DND-41 (cell line): ENCODE measurements around the gene TSPEAR.
"Not testable (repeated sequence)": the region's sequence is repeated elsewhere in the genome, so short reads cannot be mapped to it uniquely, and the experiment has no call there.

Experiments used
- ATAC-seq: fragments of 200-7000 bp; cut with Tn5 transposase; 3 replicates; pipeline ENCODE4 v1.9.1; 2021; ENCODE audit warnings: low read depth; ENCODE audit not compliant: insufficient read depth
- DNase-seq: peaks from one replicate; pipeline ENCODE4 v3.0.0-alpha.2; 2020
- H2AFZ ChIP-seq: 2 replicates; pipeline ENCODE4 v1.6.0; 2012; ENCODE audit warnings: low read depth, low read length
- H3K27ac ChIP-seq: 2 replicates; pipeline ENCODE4 v1.5.1; 2012; ENCODE audit warnings: low read length, inconsistent platforms
- H3K27me3 ChIP-seq: fragments of 200-600 bp; sonication (generic); 2 replicates; pipeline ENCODE4 v1.6.0; 2012; ENCODE audit warnings: low read length, mild to moderate bottlenecking, inconsistent platforms; ENCODE audit not compliant: insufficient read depth, poor library complexity
- H3K36me3 ChIP-seq: 2 replicates; pipeline ENCODE4 v1.5.1; 2012; ENCODE audit warnings: low read length, inconsistent platforms; ENCODE audit not compliant: insufficient read depth
- H3K4me1 ChIP-seq: 2 replicates; pipeline ENCODE4 v1.5.1; 2012; ENCODE audit warnings: mild to moderate bottlenecking, low read length; ENCODE audit not compliant: insufficient read depth
- H3K4me2 ChIP-seq: 2 replicates; pipeline ENCODE4 v1.6.0; 2012; ENCODE audit warnings: mild to moderate bottlenecking, moderate library complexity, low read length, inconsistent platforms; ENCODE audit not compliant: insufficient read depth
- H3K4me3 ChIP-seq, 2 experiments: fragments of 200-600 bp in 1 of 2; shearing (Covaris generic) in 1 of 2; 2 replicates each; pipeline ENCODE4 v1.5.1; 2012 to 2016; ENCODE audit warnings: inconsistent platforms in 2 of 2, low read length in 2 of 2, mild to moderate bottlenecking in 2 of 2, low read depth in 1 of 2, moderate library complexity in 1 of 2
- H3K79me2 ChIP-seq: 2 replicates; pipeline ENCODE4 v1.6.0; 2012; ENCODE audit warnings: low read length, inconsistent platforms; ENCODE audit not compliant: insufficient read depth
- H3K9ac ChIP-seq: 2 replicates; pipeline ENCODE4 v1.6.0; 2012; ENCODE audit warnings: low read depth, mild to moderate bottlenecking, inconsistent platforms, low read length, moderate library complexity
- H3K9me3 ChIP-seq: 2 replicates; pipeline ENCODE4 v1.5.1; 2012; ENCODE audit warnings: low read length, moderate library complexity, mild to moderate bottlenecking, inconsistent platforms; ENCODE audit not compliant: insufficient read depth, severe bottlenecking
- H4K20me1 ChIP-seq: 2 replicates; pipeline ENCODE4 v1.6.0; 2012; ENCODE audit warnings: low read length; ENCODE audit not compliant: insufficient read depth
- EZH2 ChIP-seq: IDR thresholded peaks from 3 replicates; pipeline ENCODE4 v1.6.1; 2012; ENCODE audit warnings: borderline replicate concordance, low read depth, mild to moderate bottlenecking, moderate library complexity, low read length, inconsistent platforms; ENCODE audit not compliant: severe bottlenecking
- TF ChIP-seq, protein P1 (sequence below): IDR thresholded peaks from 2 replicates; pipeline ENCODE4 v1.5.1; 2012; ENCODE audit warnings: borderline replicate concordance, low read length, moderate library complexity, mild to moderate bottlenecking; ENCODE audit not compliant: poor library complexity, severe bottlenecking; ENCODE audit errors: extremely low read depth

Gene TSPEAR

DNA sequence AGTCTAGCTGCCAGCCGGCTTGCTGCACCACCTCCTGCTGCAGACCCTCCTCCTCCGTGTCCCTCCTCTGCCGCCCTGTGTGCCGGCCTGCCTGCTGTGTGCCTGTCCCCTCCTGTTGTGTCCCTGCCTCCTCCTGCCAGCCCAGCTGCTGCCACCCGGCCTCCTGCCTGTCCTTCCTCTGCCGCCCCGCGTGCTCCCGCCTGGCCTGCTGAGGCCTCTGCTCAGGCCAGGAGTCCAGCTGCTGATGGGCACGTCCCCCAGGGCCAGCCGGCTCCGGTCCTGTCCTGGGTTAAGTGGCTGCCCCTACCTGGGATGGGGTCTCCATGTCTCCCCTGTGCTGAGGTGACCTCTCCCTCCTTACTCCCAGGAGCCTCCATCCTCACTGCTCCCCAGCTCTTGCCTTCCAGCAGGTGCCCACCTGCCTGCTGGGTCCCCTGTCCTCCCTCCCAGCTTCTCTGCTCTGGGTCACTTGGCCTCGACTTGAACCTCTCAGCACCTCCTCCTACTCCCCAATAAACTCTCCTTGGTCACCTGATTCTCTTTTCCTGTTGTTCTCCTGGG lies 98.6 kb downstream of the TSPEAR start:
- ATAC-seq (no peak), DNase-seq (no peak)
- Histone ChIP-seq H3K4me2 (no peak overlapping the region), H3K79me2 (no peaks in the 10 kb centered on the region), H3K9ac (no peak overlapping the region), H3K4me3 (no peak overlapping the region), H3K4me1 (no peaks in the 10 kb centered on the region), H3K27ac (no peak overlapping the region), H2AFZ (no peak overlapping the region), H4K20me1 (no peaks in the 10 kb centered on the region), H3K9me3 (peaks cover 21% of the 10 kb centered on the region), H3K36me3 (no peaks in the 10 kb centered on the region), H3K27me3 (no peaks in the 10 kb centered on the region)
- no peak for TF ChIP-seq EZH2
- TF ChIP-seq, protein P1, sequence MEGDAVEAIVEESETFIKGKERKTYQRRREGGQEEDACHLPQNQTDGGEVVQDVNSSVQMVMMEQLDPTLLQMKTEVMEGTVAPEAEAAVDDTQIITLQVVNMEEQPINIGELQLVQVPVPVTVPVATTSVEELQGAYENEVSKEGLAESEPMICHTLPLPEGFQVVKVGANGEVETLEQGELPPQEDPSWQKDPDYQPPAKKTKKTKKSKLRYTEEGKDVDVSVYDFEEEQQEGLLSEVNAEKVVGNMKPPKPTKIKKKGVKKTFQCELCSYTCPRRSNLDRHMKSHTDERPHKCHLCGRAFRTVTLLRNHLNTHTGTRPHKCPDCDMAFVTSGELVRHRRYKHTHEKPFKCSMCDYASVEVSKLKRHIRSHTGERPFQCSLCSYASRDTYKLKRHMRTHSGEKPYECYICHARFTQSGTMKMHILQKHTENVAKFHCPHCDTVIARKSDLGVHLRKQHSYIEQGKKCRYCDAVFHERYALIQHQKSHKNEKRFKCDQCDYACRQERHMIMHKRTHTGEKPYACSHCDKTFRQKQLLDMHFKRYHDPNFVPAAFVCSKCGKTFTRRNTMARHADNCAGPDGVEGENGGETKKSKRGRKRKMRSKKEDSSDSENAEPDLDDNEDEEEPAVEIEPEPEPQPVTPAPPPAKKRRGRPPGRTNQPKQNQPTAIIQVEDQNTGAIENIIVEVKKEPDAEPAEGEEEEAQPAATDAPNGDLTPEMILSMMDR, result no peak

DNA sequence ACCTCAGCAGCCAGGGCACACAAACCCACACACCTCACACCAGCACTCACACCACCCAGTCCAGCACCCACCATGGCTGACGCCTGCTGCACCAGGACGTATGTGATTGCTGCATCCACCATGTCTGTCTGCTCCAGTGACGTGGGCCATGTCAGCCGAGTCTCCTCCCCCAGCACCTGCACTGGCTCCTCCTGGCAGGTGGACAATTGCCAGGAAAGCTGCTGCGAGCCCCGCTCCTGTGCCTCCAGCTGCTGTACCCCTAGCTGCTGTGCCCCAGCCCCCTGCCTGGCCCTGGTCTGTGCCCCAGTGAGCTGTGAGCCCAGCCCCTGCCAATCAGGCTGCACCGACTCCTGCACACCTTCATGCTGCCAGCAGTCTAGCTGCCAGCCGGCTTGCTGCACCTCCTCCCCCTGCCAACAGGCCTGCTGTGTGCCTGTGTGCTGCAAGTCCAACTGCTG lies 99.3 kb downstream of the TSPEAR start, which contains the start of gene KRTAP10-8:
TSS of gene KRTAP10-8 (plus strand) at position 51 of the 458 bp plus-strand sequence. CDS start at position 73, 22 bp downstream.
- DNase-seq (no peak), ATAC-seq (no peak)
- H3K9ac ChIP-seq, result no peak within 1 kb of the TSS
- H2AFZ ChIP-seq, result no peak within 1 kb of the TSS
- H3K79me2 ChIP-seq, result no peaks in the 10 kb centered on the region
- H3K4me2 ChIP-seq, result no peak within 1 kb of the TSS
- no peaks in the 10 kb centered on the region for H3K36me3 ChIP-seq
- no peak for TF ChIP-seq EZH2
- TF ChIP-seq, protein P1, result no peak
- H4K20me1 ChIP-seq, result no peaks in the 10 kb centered on the region
- H3K4me1 ChIP-seq, result no peaks in the 10 kb centered on the region
- no peaks in the 10 kb centered on the region for H3K27me3 ChIP-seq
- H3K4me3 ChIP-seq, result no peak within 1 kb of the TSS
- H3K9me3 ChIP-seq, result peaks cover 21% of the 10 kb centered on the region
- no peak within 1 kb of the TSS for H3K27ac ChIP-seq

DNA sequence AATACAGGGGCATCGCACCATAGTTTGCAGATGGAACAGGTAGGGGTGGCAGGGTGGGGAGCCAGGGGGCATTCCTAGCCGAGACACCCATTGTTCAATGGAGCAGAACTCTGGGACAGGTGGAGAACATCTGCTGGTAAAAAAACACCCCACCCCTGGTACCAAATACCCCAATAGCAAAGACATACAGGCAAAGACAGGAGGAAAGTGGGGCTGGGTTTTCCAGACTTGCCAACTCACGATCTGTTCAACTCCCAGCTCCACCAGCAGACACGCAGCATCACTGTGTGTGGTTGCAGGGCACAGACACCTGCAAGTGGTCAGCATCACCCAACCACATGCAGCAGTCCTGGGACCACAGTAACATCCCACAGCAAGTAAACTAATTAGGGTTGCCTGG lies 99.8 kb downstream of the TSPEAR start:
- Histone ChIP-seq H3K4me2 (no peak overlapping the region), H2AFZ (no peak overlapping the region), H4K20me1 (no peaks in the 10 kb centered on the region), H3K27ac (no peak overlapping the region), H3K9me3 (peaks cover 21% of the 10 kb centered on the region), H3K9ac (no peak overlapping the region), H3K36me3 (no peaks in the 10 kb centered on the region), H3K4me3 (no peak overlapping the region), H3K4me1 (no peaks in the 10 kb centered on the region), H3K79me2 (no peaks in the 10 kb centered on the region), H3K27me3 (no peaks in the 10 kb centered on the region)
- TF ChIP-seq, protein P1, result no peak
- no peak for TF ChIP-seq EZH2
- DNase-seq (no peak), ATAC-seq (no peak)

DNA sequence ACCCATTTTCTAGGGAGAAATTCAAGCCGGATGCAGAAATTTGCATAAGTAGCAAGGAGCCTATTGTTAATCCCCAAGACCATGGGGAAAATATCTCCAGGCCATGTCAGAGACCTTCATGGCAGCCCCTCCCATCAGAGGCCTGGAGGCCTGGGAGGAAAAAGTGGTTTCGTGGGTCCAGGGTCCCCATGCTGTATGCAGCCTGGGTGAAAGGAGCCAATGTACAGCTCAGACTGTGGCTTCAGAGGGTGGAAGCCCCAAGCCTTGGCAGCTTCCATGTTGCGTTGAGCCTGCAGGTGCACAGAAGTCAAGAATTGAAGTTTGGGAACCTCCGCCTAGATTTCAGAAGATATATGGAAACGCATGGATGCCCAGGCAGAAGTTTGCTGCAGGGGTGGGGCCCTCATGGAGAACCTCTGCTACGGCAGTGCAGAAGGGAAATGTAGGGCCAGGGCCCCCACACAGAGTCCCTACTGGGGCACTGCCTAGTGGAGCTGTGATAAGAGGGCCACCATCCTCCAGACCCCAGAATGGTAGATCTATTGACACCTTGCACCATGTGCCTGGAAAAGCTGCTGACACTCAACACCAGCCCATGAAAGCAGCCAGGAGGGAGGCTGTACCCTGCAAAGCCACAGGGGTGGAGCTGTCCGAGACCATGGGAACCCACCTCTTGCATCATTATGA lies 101.1 kb downstream of the TSPEAR start:
- not testable (repeated sequence) for H3K4me2 ChIP-seq, H3K4me3 ChIP-seq, H3K79me2 ChIP-seq, H3K9ac ChIP-seq, H3K27me3 ChIP-seq, H2AFZ ChIP-seq, H3K4me1 ChIP-seq, DNase-seq, H3K27ac ChIP-seq, H3K36me3 ChIP-seq, ATAC-seq, H4K20me1 ChIP-seq
- H3K9me3 ChIP-seq, result peaks cover 19% of the 10 kb centered on the region
